Measurements from ENCODE around the gene FYCO1.

Gene FYCO1

DNA sequence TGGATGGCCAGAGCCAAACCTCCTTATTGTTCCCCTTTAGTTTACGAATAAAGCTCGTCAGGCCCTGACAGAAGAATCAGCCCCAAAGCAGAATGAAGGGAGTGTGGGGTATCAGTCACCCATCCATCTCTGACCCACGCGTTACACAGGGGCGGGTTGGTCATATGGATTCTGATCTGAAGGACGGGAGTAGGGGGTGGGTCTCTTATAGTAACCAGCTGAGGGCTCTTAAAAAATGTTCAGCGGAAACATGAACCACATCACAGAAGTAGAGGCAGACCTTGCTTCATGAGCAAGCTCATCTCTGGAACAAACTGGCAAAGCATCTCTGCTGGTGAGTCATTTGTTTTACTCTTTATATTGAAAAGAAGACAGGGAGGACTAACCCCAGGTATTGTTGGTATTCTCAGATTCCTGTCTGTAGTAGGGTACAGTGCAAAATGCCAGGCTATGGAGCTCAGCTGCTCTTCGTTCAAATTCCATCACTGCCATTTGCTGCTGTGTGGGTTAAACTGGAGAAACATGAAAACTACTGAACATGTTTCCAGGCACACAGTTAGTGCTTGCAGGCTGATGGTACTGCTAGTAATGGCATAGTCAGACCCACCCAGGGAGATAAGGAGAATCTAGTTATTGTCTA lies 52.3 kb downstream of the FYCO1 start, which contains the start of gene CXCR6:
TSS of gene CXCR6 (plus strand) at position 258 of the 640 bp plus-strand sequence. CDS start 3,018 bp downstream, outside the sequence.
- DNase-seq (ENCODE audit: low read depth), result peak; percentile 13

DNA sequence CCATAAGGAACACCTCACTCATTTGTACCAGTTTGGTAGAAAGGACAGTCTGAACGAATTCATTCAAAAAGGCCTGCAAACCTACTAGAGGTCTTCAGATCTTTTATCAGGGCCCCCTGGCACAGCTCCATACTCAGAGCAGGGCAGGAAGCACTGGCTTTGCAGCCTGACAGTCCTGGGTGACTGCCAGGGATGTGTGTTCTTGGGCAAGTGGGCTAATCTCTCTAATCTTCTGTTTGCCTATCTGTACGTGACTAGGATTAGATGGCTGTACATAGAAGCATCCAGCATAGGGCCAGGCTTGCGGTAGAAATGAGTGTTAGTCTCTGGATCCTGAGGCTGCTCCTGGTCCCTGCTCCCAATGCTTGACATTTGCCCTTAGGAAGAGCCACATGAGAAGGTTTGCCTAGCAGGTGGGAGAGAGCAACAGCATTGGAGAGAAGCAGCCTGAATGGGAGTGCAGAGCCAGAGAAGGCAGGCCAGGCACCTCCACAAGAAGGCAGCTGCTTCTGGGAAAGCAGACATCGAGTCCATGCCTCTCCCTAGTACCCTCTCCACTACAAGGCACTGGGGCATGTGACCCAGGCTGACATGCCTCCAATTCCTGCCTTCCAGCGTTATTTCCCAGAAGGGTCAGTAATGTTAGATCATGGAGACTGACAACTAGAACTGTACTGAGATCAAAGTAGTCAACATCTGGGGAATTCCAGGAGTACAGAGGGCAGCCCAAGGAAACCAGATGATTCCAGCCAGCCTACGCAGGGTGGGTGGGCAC lies 53.4 kb downstream of the FYCO1 start:
- DNase-seq (ENCODE audit: low read depth), result no peak

- no peak for DNase-seq (ENCODE audit: low read depth)
These were observed 54.8 kb downstream of the FYCO1 start for GRCh38 chr3:45940781-45941365.

DNA sequence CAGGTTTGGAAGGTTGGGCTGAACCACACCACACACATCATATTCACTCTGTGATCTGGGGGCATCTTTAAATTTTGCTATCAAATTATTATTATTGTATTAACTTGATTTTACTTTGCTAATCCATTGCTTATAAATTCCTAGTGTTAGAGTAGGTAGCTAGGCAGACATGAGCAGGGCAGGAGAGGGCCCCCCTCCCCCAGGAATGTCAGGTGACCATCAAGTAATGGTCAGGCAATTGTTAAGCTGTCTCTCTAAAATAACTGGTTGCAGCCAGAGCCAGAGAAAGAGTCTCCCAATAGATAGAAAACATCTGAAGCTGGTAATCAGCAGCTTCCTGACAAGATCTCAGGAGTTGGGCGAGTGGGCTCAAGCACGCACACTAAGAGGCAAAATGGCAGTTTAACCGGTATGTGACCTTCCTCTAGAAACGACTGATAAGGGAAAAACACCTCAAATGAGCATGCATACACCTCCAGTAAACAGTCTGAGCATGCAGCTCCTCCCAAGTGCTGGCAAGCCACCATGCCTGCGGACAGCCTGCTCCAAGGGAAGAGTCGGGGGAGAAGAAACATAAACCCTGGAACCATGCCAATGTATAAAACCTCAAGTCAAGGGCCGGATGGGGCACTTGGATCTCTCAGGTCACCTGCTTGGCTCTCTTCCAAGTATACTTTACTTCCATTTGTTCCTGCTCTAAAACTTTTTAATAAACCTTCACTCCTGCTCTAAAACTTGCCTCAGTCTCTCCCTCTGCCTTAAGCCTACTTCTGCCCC lies 55.4 kb downstream of the FYCO1 start:
- no peak for DNase-seq (ENCODE audit: low read depth)

DNA sequence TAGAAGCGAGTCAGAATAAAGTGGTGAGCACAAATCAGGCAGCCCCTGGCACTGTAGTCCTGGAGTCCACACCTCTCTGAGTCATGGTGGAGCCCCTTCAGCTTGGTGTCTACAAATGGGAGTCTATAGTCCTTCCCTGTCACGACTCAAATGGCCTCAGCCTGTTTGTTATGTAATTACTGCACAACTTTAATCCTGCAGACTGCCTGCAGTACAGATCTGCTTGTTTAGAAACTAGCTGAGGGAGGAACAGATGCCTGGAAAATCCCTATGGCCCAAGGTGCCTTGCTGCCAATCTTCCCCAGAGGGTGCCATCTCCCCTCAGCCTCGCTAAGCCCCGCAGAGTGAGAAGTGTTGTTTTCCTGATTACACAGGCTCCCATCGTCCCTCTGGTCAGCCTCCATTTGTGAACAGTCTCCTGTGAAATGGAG lies 56.3 kb downstream of the FYCO1 start:
- no peak for DNase-seq (ENCODE audit: low read depth)

GRCh38 chr3:45938864-45939263 lies 56.8 kb downstream of the FYCO1 start:
- peak; percentile 76 for DNase-seq (ENCODE audit: low read depth)

GRCh38 chr3:45938043-45938435 lies 57.6 kb downstream of the FYCO1 start:
- DNase-seq (ENCODE audit: low read depth), result no peak

DNA sequence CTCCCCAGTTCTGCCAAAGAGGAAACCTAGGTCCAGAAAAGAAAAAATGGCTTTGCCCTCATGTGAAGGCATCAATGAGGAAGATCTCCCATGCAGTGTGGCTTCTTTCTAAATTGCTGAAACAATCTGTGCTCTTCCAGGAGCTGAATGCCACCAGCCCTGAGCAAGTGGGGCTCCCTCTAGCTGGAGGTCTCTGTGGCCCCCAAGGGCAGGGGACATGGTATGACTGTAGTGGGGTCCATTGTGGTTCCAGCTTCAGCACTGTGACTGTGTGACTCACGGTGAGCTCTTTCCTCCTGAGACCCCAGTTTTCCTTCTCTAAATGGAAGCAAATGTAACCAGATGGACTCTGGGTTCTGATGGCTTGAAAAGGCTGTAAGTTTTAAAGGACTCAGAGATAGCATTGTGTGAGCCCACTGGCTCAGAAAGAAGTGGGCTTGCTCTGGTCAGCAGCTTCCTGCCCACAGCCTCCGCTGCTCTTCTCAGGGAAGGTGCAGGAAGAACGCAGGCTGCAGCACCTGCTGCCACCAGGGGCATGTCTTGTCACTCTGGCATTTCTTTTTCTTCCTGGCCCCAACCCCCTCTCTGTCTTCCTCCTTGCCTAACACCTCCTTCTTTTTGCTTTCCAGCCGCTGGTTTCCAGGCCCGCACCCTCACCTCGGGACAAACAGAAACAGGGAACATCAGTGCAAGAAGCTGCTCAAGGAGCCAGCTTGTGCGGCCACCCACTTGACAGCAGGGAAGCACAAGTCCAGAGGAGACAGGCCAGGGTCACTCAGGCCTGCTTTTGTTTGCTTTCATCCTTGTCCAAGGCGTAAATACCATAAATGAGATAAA lies 58.2 kb downstream of the FYCO1 start:
- DNase-seq (ENCODE audit: low read depth), result no peak

DNA sequence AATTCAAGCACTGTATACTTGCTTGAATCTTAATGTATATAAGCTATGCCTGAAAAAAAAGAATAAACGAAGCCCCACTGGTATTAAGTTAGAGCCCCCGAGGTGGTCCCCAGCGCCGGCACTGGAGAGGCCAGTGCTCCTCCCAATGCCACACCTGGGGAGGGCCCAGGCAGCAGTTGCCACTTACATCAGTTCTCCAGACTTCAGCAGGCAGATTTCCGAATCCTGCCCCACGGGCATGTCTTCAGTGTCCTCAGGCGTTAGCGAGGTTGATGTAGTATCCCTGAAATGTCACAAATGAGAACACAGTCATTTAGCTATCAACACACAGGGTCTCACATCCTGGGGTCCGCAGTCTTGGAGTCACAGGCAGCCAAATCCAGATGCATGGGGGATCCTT lies 59.4 kb downstream of the FYCO1 start:
- no peak for DNase-seq (ENCODE audit: low read depth)

DNA sequence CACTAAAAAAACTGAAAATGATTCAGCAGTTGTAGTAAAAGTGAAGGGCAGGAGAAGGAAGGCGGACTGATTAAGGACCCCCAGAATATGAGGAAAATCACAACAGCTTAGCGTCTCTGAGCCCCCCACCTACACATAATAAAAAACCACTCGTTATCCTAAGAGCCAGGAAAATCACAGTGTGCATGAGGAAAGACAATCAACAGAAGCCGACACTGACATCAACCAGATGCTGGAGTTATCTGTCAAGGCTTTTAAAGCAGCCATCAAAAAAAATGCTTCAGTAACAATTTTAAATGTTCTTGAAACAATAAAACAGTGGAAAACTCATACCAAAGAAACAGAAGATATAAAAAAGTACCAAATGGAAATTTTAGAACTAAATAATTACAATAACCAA lies 62.0 kb downstream of the FYCO1 start:
- DNase-seq (ENCODE audit: low read depth), result no peak

DNA sequence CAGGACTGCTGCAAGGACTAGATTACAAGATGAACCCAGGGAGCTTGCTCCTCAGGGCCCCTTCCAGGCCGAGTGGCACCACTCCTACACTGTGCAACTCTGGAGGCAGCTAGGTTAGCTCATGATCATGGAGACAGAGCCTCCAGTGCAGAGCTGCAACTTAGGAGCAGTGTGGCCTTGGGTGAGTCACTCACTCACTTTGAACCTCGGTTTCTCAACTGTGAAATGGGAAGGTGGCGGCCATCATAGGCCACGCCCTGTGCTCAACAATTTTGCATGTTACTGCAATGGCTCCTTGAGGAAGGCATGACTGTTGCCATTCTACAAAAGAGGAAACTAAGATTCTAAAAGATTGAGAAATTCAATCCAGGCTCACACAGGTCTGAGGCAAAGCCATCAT lies 63.5 kb downstream of the FYCO1 start:
- no peak for DNase-seq (ENCODE audit: low read depth)

- no peak for DNase-seq (ENCODE audit: low read depth)
These were observed 64.1 kb downstream of the FYCO1 start for GRCh38 chr3:45931496-45931895.

GRCh38 chr3:45929042-45929679 lies 66.5 kb downstream of the FYCO1 start:
- peak; percentile 31 for DNase-seq (ENCODE audit: low read depth)

- no peak for DNase-seq (ENCODE audit: low read depth)
These were observed 67.7 kb downstream of the FYCO1 start for GRCh38 chr3:45927881-45928280.

DNA sequence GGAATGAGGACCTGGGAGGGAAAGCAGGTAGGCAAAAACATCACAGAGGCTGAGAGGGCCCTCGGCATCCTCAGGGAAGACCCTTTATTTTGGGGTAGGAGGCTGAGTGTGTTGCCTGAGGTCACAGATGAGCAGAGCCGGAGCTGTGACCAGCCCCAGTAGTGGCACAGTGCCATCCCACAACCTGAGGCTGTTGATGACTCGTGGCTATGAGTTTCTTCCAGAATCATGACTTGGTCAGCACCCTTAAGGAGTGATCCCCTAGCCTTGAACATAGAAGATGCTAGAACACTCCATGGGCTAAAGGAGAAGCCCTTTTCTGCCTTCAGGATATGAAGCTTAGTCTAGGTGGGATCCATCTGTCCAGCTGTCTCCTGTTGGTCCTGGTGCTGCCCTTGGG lies 71.9 kb downstream of the FYCO1 start:
- no peak for DNase-seq (ENCODE audit: low read depth)

GRCh38 chr3:45922950-45923590 lies 72.6 kb downstream of the FYCO1 start:
- DNase-seq (ENCODE audit: low read depth), result no peak

GRCh38 chr3:45922039-45922326 lies 73.6 kb downstream of the FYCO1 start:
- no peak for DNase-seq (ENCODE audit: low read depth)

DNA sequence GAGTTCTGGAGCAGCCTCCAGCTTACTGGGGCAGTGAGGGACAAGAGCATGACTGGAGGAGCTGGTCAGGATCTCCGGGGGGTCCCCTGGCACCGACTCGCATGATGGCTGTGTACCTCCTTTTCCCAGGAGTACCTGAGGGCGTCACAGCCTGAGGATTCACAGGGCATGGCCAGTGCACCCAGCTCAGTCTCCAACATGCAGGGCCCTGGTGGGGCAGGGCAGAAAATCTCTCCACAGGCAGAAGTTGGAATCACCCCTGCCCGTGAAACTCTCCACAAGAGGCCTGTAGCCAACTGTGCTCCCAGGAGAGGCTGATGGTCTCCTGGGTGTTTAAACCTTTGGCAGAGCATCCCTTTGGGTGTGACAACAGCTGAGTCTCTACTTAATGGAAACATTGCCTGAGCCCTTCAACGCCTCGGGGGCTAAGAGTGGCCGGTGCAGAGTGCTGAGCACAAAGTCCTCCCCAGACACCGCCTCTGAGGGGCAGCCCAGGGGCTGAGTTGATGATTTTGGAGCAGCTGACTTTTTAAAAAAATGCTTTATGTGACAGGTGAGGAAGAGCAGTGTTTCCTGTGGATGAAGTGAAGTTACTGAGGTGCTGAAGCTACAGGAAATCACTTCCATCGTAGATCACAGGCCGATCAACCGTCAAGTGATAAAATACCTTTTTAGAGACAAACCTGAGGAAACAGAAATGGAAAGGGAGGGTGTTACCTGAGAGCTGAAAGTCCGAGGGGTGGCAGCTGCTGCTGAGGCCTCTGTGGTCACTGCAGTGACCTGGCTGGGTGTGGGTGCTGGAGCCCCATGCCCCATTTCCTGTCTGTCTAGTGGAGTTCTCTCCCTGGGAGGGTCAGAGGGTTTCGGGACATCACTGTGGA lies 74.2 kb downstream of the FYCO1 start:
- DNase-seq (ENCODE audit: low read depth), result no peak

- no peak for DNase-seq (ENCODE audit: low read depth)
These were observed 78.3 kb downstream of the FYCO1 start for GRCh38 chr3:45917146-45917898.

All from stimulated activated CD8-positive, alpha-beta memory T cell treated with anti-CD3 and anti-CD28 coated beads, Interleukin-12 subunit alpha, Interleukin-12 subunit beta, amount 100 ng/mL, for 1 hour (primary cell).